HEK293 (cell line): Measurements from ENCODE around the gene NFIX.
A peak's percentile ranks its signal among the peaks of the same experiment; 100 is the strongest.

Experiments
- CTCF ChIA-PET: fragments of 350-600 bp; formaldehyde crosslinking; extraction: SDS; loops from one replicate; lab custom pipeline; 2021; ENCODE audit warnings: antibody characterized with exemption; lab: Yijun Ruan, JAX
- POLR2A ChIA-PET: fragments of 300-600 bp; formaldehyde crosslinking; extraction: SDS; loops from one replicate; lab custom pipeline; 2020; ENCODE audit warnings: antibody characterized with exemption, inconsistent platforms; lab: Yijun Ruan, JAX
- H3K27ac ChIP-seq: fragments of 200-500 bp; sonication (Bioruptor generic); 2 replicates; pipeline ENCODE4 v1.5.1; 2014; ENCODE audit warnings: low read depth, low read length, control low read depth, inconsistent platforms; ENCODE audit errors: extremely low read depth
- H3K36me3 ChIP-seq, 2 experiments: fragments of 200-500 bp in 1 of 2; sonication (Bioruptor generic) in 1 of 2; 1 replicate in 1 of 2; 2 replicates in 1 of 2; pipeline ENCODE4 v1.5.1; 2014 to 2017; ENCODE audit warnings: inconsistent platforms in 2 of 2, low read length in 2 of 2; ENCODE audit not compliant: control insufficient read depth in 2 of 2, insufficient read depth in 1 of 2
- H3K4me1 ChIP-seq: fragments of 200-500 bp; sonication (Bioruptor generic); 2 replicates; pipeline ENCODE4 v1.5.1; 2014; ENCODE audit warnings: mild to moderate bottlenecking, low read length, inconsistent platforms; ENCODE audit not compliant: control insufficient read depth, insufficient read depth
- H3K4me3 ChIP-seq: 2 replicates; pipeline ENCODE4 v1.5.1; 2011; ENCODE audit warnings: low read depth, mild to moderate bottlenecking, control low read depth, low read length, moderate library complexity
- H3K9me3 ChIP-seq: fragments of 200-500 bp; sonication (Bioruptor generic); 2 replicates; pipeline ENCODE4 v1.5.1; 2014; ENCODE audit warnings: low read depth, low read length, inconsistent platforms; ENCODE audit not compliant: control insufficient read depth, insufficient read depth
- HOXD13 ChIP-seq: sonication (generic); formaldehyde crosslinking; IDR thresholded peaks from 2 replicates; pipeline ENCODE4 v1.8.0; 2022; ENCODE audit warnings: missing genetic modification reagents, borderline replicate concordance
- KLF1 ChIP-seq: fragments of 450-650 bp; formaldehyde crosslinking; IDR thresholded peaks from 2 replicates; pipeline ENCODE4 v1.5.1; 2016; ENCODE audit warnings: missing biosample characterization, missing genetic modification characterization
- KLF8 ChIP-seq: fragments of 450-650 bp; formaldehyde crosslinking; IDR thresholded peaks from 2 replicates; pipeline ENCODE4 v1.5.1; 2016; ENCODE audit warnings: missing biosample characterization, missing genetic modification characterization
- REST ChIP-seq: fragments of 450-650 bp; formaldehyde crosslinking; IDR thresholded peaks from 2 replicates; pipeline ENCODE4 v1.5.1; 2016; ENCODE audit warnings: missing biosample characterization, missing genetic modification characterization
- SP2 ChIP-seq: fragments of 450-650 bp; formaldehyde crosslinking; IDR thresholded peaks from 2 replicates; pipeline ENCODE4 v1.5.1; 2016; ENCODE audit warnings: missing biosample characterization, missing genetic modification characterization
- ZBTB49 ChIP-seq: fragments of 450-650 bp; formaldehyde crosslinking; IDR thresholded peaks from 2 replicates; pipeline ENCODE4 v1.5.1; 2016; ENCODE audit warnings: missing biosample characterization, missing genetic modification characterization, low read depth
- ZNF133 ChIP-seq: fragments of 450-650 bp; formaldehyde crosslinking; IDR thresholded peaks from 2 replicates; pipeline ENCODE4 v1.5.1; 2016; ENCODE audit warnings: missing biosample characterization, missing genetic modification characterization
- ZNF16 ChIP-seq: fragments of 450-650 bp; formaldehyde crosslinking; IDR thresholded peaks from 2 replicates; pipeline ENCODE4 v1.5.1; 2016; ENCODE audit warnings: low read depth, missing biosample characterization, missing genetic modification characterization
- ZNF19 ChIP-seq: fragments of 450-650 bp; formaldehyde crosslinking; IDR thresholded peaks from 2 replicates; pipeline ENCODE4; 2016; ENCODE audit warnings: missing biosample characterization, missing genetic modification characterization, low read depth
- ZNF341 ChIP-seq: fragments of 450-650 bp; formaldehyde crosslinking; IDR thresholded peaks from 2 replicates; pipeline ENCODE4; 2016; ENCODE audit warnings: low read depth, missing biosample characterization, missing genetic modification characterization
- ZNF404 ChIP-seq: fragments of 450-650 bp; formaldehyde crosslinking; IDR thresholded peaks from 2 replicates; pipeline ENCODE4 v1.5.1; 2017; ENCODE audit warnings: missing biosample characterization, missing genetic modification characterization
- ZNF555 ChIP-seq: fragments of 450-650 bp; formaldehyde crosslinking; conservative IDR thresholded peaks from 2 replicates; pipeline ENCODE4 v1.5.1; 2017; ENCODE audit warnings: missing biosample characterization, mild to moderate bottlenecking, missing genetic modification characterization, inconsistent platforms
- ZNF610 ChIP-seq: fragments of 450-650 bp; formaldehyde crosslinking; IDR thresholded peaks from 2 replicates; pipeline ENCODE4 v1.5.1; 2016; ENCODE audit warnings: missing biosample characterization, missing genetic modification characterization, borderline replicate concordance
- ZNF658 ChIP-seq: fragments of 450-650 bp; formaldehyde crosslinking; IDR thresholded peaks from 2 replicates; pipeline ENCODE4; 2016; ENCODE audit warnings: missing biosample characterization, missing genetic modification characterization
- ZNF701 ChIP-seq: fragments of 450-650 bp; formaldehyde crosslinking; IDR thresholded peaks from 2 replicates; pipeline ENCODE4 v1.5.1; 2016; ENCODE audit warnings: missing biosample characterization, missing genetic modification characterization
- ZSCAN16 ChIP-seq: fragments of 450-650 bp; formaldehyde crosslinking; IDR thresholded peaks from 2 replicates; pipeline ENCODE4 v1.5.1; 2016; ENCODE audit warnings: missing biosample characterization, missing genetic modification characterization
- TF ChIP-seq, protein P1 (sequence below): fragments of 450-650 bp; formaldehyde crosslinking; IDR thresholded peaks from 2 replicates; pipeline ENCODE4 v1.5.1; 2017; ENCODE audit warnings: missing biosample characterization, missing genetic modification characterization
- TF ChIP-seq, protein P2 (sequence below): fragments of 450-650 bp; formaldehyde crosslinking; IDR thresholded peaks from 2 replicates; pipeline ENCODE4 v1.5.1; 2017; ENCODE audit warnings: missing biosample characterization, missing genetic modification characterization
- TF ChIP-seq, protein P3 (sequence below): fragments of 450-650 bp; formaldehyde crosslinking; optimal IDR thresholded peaks from 2 replicates; pipeline ENCODE3; 2016; ENCODE audit warnings: missing biosample characterization, mild to moderate bottlenecking, missing genetic modification characterization

Gene NFIX

GRCh38 chr19:13097033-13097462 is 101.8 kb downstream of the NFIX start (continued):
- TF ChIP-seq, protein P1, sequence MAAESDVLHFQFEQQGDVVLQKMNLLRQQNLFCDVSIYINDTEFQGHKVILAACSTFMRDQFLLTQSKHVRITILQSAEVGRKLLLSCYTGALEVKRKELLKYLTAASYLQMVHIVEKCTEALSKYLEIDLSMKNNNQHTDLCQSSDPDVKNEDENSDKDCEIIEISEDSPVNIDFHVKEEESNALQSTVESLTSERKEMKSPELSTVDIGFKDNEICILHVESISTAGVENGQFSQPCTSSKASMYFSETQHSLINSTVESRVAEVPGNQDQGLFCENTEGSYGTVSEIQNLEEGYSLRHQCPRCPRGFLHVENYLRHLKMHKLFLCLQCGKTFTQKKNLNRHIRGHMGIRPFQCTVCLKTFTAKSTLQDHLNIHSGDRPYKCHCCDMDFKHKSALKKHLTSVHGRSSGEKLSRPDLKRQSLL = no peak
- TF ChIP-seq ZBTB49 (tag by site-specific recombination) = no peak

DNA sequence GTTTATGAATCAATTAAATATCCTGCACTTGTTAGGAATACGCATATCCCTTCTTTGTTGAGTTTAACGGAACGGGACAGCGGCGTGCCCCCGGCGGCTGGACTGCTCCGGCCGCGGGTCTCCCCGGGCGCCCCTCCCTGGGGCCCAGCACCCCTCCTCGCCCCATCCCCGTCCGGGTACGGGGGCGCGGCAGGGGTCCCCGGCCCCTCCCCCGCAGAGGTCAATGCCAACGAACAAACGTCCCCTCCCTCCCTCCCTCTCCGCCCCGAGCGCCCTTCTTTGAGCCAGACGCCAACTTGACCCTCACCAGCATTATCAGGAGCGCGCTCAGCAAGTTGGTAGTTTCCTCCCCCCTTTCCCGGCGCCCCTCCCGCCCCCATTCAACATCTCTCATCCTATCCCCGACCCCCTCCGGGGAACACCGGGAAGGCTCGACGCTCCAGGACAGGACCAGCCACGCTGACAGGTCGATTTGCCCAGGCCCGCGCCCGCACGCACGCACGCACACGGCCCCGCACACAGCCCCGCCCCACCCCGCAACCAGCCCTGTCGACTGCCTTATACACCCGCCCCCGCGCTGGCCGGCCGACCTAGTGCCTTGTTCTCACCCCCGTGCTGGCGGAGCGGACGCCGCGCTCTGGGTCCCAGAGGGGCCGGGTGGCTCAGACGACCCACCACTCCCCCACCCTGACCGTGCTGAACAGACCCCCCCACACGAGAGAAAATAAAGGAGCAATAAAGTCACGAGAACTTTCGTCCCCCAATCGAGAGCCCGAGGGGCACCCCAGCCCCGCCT is 102.4 kb downstream of the NFIX start:
- TF ChIP-seq, protein P2, sequence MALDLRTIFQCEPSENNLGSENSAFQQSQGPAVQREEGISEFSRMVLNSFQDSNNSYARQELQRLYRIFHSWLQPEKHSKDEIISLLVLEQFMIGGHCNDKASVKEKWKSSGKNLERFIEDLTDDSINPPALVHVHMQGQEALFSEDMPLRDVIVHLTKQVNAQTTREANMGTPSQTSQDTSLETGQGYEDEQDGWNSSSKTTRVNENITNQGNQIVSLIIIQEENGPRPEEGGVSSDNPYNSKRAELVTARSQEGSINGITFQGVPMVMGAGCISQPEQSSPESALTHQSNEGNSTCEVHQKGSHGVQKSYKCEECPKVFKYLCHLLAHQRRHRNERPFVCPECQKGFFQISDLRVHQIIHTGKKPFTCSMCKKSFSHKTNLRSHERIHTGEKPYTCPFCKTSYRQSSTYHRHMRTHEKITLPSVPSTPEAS (tag by site-specific recombination) = no peak
- TF ChIP-seq ZNF404 (tag by site-specific recombination) (no peak), SP2 (tag by site-specific recombination) (0 out of 2 replicates have a peak, but pooled peaks have one; percentile 7), HOXD13 (no peak), ZNF610 (tag by site-specific recombination) (no peak), ZNF658 (tag by site-specific recombination) (no peak), ZSCAN16 (tag by site-specific recombination) (no peak), ZNF555 (tag by site-specific recombination) (no peak), ZNF16 (tag by site-specific recombination) (no peak)
- TF ChIP-seq, protein P3, sequence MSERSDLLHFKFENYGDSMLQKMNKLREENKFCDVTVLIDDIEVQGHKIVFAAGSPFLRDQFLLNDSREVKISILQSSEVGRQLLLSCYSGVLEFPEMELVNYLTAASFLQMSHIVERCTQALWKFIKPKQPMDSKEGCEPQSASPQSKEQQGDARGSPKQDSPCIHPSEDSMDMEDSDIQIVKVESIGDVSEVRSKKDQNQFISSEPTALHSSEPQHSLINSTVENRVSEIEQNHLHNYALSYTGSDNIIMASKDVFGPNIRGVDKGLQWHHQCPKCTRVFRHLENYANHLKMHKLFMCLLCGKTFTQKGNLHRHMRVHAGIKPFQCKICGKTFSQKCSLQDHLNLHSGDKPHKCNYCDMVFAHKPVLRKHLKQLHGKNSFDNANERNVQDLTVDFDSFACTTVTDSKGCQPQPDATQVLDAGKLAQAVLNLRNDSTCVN (tag by site-specific recombination) = peak; percentile 31
- POLR2A ChIA-PET = no interaction called here
- Histone ChIP-seq H3K4me1 (no peaks in the 10 kb centered on the region), H3K27ac (no peak overlapping the region), H3K36me3 (peaks cover 0 to 16% of the 10 kb centered on the region in 2 experiments; a peak in 1 of 3 replicates), H3K9me3 (no peaks in the 10 kb centered on the region), H3K4me3 (no peak overlapping the region)
- CTCF ChIA-PET = interaction anchor here (0.5 kb wide), 1 partner anchor 120 kb away, joined by 4 read pairs; no protein-coding TSS in a partner anchor

DNA sequence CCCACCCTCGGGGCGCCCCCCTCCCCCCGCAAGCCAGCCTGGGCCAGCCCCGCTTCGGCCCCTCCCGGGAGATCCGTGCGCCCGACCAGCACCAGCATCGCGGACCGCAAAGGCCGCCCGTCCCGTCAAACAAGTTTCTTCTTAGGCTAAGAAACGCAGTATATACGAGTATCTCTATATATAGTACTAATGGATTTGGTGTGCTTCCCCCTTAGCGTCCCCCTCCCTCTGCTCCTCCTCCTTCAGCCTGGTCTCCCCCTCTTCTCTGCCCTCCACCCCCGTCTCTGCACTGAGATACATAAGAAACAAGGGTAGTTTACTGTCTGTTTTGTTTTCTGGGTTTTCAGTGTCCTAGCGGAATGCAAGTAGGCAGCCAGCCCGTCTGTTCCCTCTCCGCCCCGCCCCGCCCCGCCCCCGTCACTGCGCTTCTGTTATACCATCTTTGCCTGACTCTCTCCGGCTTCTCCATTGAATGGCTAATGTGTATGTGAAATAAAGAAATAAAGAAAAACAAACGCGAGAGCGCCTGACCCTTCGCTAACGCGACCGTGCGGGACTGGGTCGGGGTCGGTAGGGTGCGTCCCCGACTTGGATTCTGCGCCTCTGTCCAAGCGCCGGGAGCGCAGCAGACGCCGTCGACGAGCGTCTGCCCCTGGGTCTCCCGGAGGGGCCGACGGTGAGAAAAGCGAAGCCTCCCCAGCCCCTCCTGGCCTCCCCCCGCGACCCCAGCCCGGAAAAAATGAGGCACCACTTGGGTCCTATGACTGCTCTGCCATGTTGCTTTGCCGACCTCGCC is 103.2 kb downstream of the NFIX start:
- POLR2A ChIA-PET = no interaction called here
- peak; percentile 69 for TF ChIP-seq ZNF341 (tag by site-specific recombination)
- no peak for TF ChIP-seq ZNF610 (tag by site-specific recombination)
- peak; percentile 78 for TF ChIP-seq ZNF133 (tag by site-specific recombination)
- TF ChIP-seq ZNF701 = no peak
- 0 out of 2 replicates have a peak, but pooled peaks have one; percentile 27 for TF ChIP-seq KLF1
- TF ChIP-seq REST (tag by site-specific recombination) = no peak
- TF ChIP-seq KLF8 (tag by site-specific recombination) = peak; percentile 45
- no peak for TF ChIP-seq ZNF19 (tag by site-specific recombination)

More for the DNA sequence above, 103.2 kb downstream of the NFIX start:
- Histone ChIP-seq H3K9me3 (no peaks in the 10 kb centered on the region), H3K4me3 (no peak overlapping the region), H3K27ac (no peak overlapping the region), H3K36me3 (peaks cover 0 to 16% of the 10 kb centered on the region in 2 experiments; a peak in 1 of 3 replicates), H3K4me1 (no peaks in the 10 kb centered on the region)
- CTCF ChIA-PET = no interaction called here
